Tibial nerve (tissue), 4 donors: ENCODE measurements around the gene GRIA1. TPM values are rescaled to one million over a fixed set of nuclear protein-coding genes. Genes with fewer than 3 reads are reported as not detected.

Source experiments
- DNase-seq, 2 donors: peaks; one replicate each; pipeline ENCODE4 v3.0.0-alpha.2; 2019; ENCODE audit warnings: low spot score in 2 of 2
- H3K27ac ChIP-seq, 4 donors: fragments of 200-600 bp; sonication (generic) in 3 of 4; one replicate each; pipeline ENCODE4 v1.5.1; 2017 to 2019; ENCODE audit warnings: mild to moderate bottlenecking in 1 of 4
- H3K27me3 ChIP-seq, 2 donors: fragments of 200-600 bp; sonication (generic) in 1 of 2; one replicate each; pipeline versions ENCODE4 v1.5.1 to v1.6.0; 2017 to 2019
- H3K36me3 ChIP-seq, 3 donors: fragments of 200-600 bp; sonication (generic); one replicate each; pipeline ENCODE4 v1.5.1; 2018 to 2019
- H3K4me1 ChIP-seq, 4 donors: fragments of 200-600 bp; sonication (generic) in 3 of 4; one replicate each; pipeline ENCODE4 v1.5.1; 2017 to 2019
- H3K4me3 ChIP-seq, 4 donors: fragments of 200-600 bp; sonication (generic) in 3 of 4; one replicate each; pipeline ENCODE4 v1.5.1; 2017 to 2019; ENCODE audit warnings: mild to moderate bottlenecking in 1 of 4, moderate library complexity in 1 of 4
- H3K9me3 ChIP-seq, 4 donors: fragments of 200-600 bp; sonication (generic) in 3 of 4; one replicate each; pipeline ENCODE4 v1.5.1; 2017 to 2019
- CTCF ChIP-seq, 5 experiments: fragments of 200-600 bp in 3 of 5; fragments of 450-650 bp in 2 of 5; sonication (generic) in 3 of 5; IDR thresholded peaks; one replicate each; pipeline ENCODE4 v1.5.1; 2016 to 2019; ENCODE audit warnings: antibody characterized with exemption in 5 of 5, mild to moderate bottlenecking in 3 of 5, moderate library complexity in 2 of 5
- EP300 ChIP-seq, 2 donors: sonication (generic); formaldehyde crosslinking; IDR thresholded peaks; one replicate each; pipeline ENCODE4 v1.6.1; 2017; ENCODE audit warnings: antibody characterized with exemption in 2 of 2, mild to moderate bottlenecking in 1 of 2
- POLR2A ChIP-seq, 2 donors: fragments of 450-650 bp; IDR thresholded peaks; one replicate each; pipeline ENCODE4 v1.6.1; 2017; ENCODE audit warnings: antibody characterized with exemption in 2 of 2, mild to moderate bottlenecking in 2 of 2, moderate library complexity in 2 of 2
- WGBS, 2 donors: methylation state at CpG; one replicate each; pipeline ENCODE4 v1.1.5; 2018; 5-methylcytosine and 5-hydroxymethylcytosine counted together
- total RNA-seq, 4 donors: library from RNA; depleted of rRNA; stranded (reverse); fragments of >200 nt; gene quantifications; one replicate each; pipeline ENCODE4 v1.1.0, GENCODE V29; 2016

The GRIA1 gene
- total RNA-seq, 4 donors from 2014 or later: 1.2 to 2.1 (median 1.5) TPM

GRCh38 chr5:153511622-153512021, 21.2 kb downstream of the GRIA1 start:
- Histone ChIP-seq H3K27me3 (no peaks in the 10 kb centered on the region), H3K27ac (no peak overlapping the region), H3K4me1 (peaks cover 0 to 4% (median 0%) of the 10 kb centered on the region in 4 donors), H3K9me3 (peaks cover 0 to 12% (median 4%) of the 10 kb centered on the region in 4 donors), H3K4me3 (no peak overlapping the region), H3K36me3 (no peaks in the 10 kb centered on the region)
- WGBS, 2 donors: 74 to 77% methylated on average over 6 of the region's 6 CpGs
- TF ChIP-seq EP300 (IDR thresholded peaks at IDR 0.05): no peak
- no peak for TF ChIP-seq CTCF (IDR thresholded peaks at IDR 0.05)
- TF ChIP-seq POLR2A (IDR thresholded peaks at IDR 0.05): no peak
- DNase-seq: no peak

GRCh38 chr5:153513156-153513555, 22.7 kb downstream of the GRIA1 start:
- Histone ChIP-seq H3K36me3 (no peaks in the 10 kb centered on the region), H3K27me3 (no peaks in the 10 kb centered on the region), H3K4me3 (no peak overlapping the region), H3K9me3 (peaks cover 0 to 12% (median 4%) of the 10 kb centered on the region in 4 donors), H3K27ac (no peak overlapping the region), H3K4me1 (peaks cover 0 to 4% (median 0%) of the 10 kb centered on the region in 4 donors)
- no peak for DNase-seq
- 43 to 59% methylated on average over 4 of the region's 4 CpGs for WGBS, 2 donors
- TF ChIP-seq POLR2A (IDR thresholded peaks at IDR 0.05) (no peak), CTCF (IDR thresholded peaks at IDR 0.05) (no peak), EP300 (IDR thresholded peaks at IDR 0.05) (no peak)

GRCh38 chr5:153515301-153515700, 24.8 kb downstream of the GRIA1 start:
- H3K36me3 ChIP-seq: no peaks in the 10 kb centered on the region
- no peaks in the 10 kb centered on the region for H3K27me3 ChIP-seq
- WGBS, 2 donors: 62 to 71% methylated on average over 2 of the region's 2 CpGs
- H3K4me3 ChIP-seq: no peak overlapping the region
- TF ChIP-seq POLR2A (IDR thresholded peaks at IDR 0.05) (no peak), CTCF (IDR thresholded peaks at IDR 0.05) (no peak), EP300 (IDR thresholded peaks at IDR 0.05) (no peak)
- DNase-seq: no peak
- peaks cover 0 to 8% (median 4%) of the 10 kb centered on the region in 4 donors for H3K9me3 ChIP-seq
- H3K4me1 ChIP-seq: peaks cover 0 to 10% (median 0%) of the 10 kb centered on the region in 4 donors
- H3K27ac ChIP-seq: no peak overlapping the region

GRCh38 chr5:153516504-153517240, 26.2 kb downstream of the GRIA1 start:
- TF ChIP-seq CTCF (IDR thresholded peaks at IDR 0.05) (no peak), EP300 (IDR thresholded peaks at IDR 0.05) (no peak), POLR2A (IDR thresholded peaks at IDR 0.05) (no peak)
- WGBS, 2 donors: 60 to 71% methylated on average over 12 of the region's 12 CpGs
- no peak for DNase-seq
- H3K4me3 ChIP-seq: no peak overlapping the region
- no peaks in the 10 kb centered on the region for H3K27me3 ChIP-seq
- peaks cover 0 to 8% (median 4%) of the 10 kb centered on the region in 4 donors for H3K9me3 ChIP-seq
- H3K27ac ChIP-seq: peak overlapping the region in 1 of 4 donors; percentile 10
- H3K36me3 ChIP-seq: no peaks in the 10 kb centered on the region
- H3K4me1 ChIP-seq: peaks cover 0 to 23% (median 4%) of the 10 kb centered on the region in 4 donors

GRCh38 chr5:153517241-153517611, 26.8 kb downstream of the GRIA1 start:
- H3K4me1 ChIP-seq: peaks cover 0 to 29% (median 4%) of the 10 kb centered on the region in 4 donors
- no peak overlapping the region for H3K4me3 ChIP-seq
- H3K27me3 ChIP-seq: no peaks in the 10 kb centered on the region
- no peak for DNase-seq
- WGBS, 2 donors: 80 to 81% methylated on average over 2 of the region's 2 CpGs
- no peaks in the 10 kb centered on the region for H3K36me3 ChIP-seq
- TF ChIP-seq CTCF (IDR thresholded peaks at IDR 0.05) (no peak), POLR2A (IDR thresholded peaks at IDR 0.05) (no peak), EP300 (IDR thresholded peaks at IDR 0.05) (no peak)
- H3K9me3 ChIP-seq: peaks cover 0 to 8% (median 4%) of the 10 kb centered on the region in 4 donors
- peak overlapping the region in 1 of 4 donors; percentile 10 for H3K27ac ChIP-seq
